Heart right ventricle (tissue), 16 donors: ENCODE measurements around the gene ANKLE2. TPM values are rescaled to one million over a fixed set of nuclear protein-coding genes. Genes with fewer than 3 reads are reported as not detected.

Source experiments
- ATAC-seq, 8 donors: fragments of 200-7000 bp; cut with Tn5 transposase; one replicate each; pipeline ENCODE4 v1.9.1; 2020; ENCODE audit warnings: mild to moderate bottlenecking in 8 of 8, moderate library complexity in 8 of 8, moderate number of reproducible peaks in 1 of 8
- DNase-seq, 2 donors: peaks; one replicate each; pipeline ENCODE4 v3.0.0-alpha.2; 2020
- H3K27ac ChIP-seq, 10 donors: fragments of 200-600 bp; sonication (generic) in 2 of 10; one replicate each; pipeline versions ENCODE4 v1.5.0 to v1.8.0; 2020 to 2022; ENCODE audit warnings: mild to moderate bottlenecking in 3 of 10
- H3K27me3 ChIP-seq, 7 donors: fragments of 200-600 bp; one replicate each; pipeline ENCODE4 v1.8.0; 2021 to 2022; ENCODE audit warnings: mild to moderate bottlenecking in 2 of 7
- H3K36me3 ChIP-seq, 9 donors: fragments of 200-600 bp; sonication (generic) in 1 of 9; one replicate each; pipeline versions ENCODE4 v1.5.0 to v1.8.0; 2020 to 2022; ENCODE audit warnings: mild to moderate bottlenecking in 2 of 9
- H3K4me1 ChIP-seq, 9 donors: fragments of 200-600 bp; sonication (generic) in 1 of 9; one replicate each; pipeline versions ENCODE4 v1.5.0 to v1.8.0; 2020 to 2022; ENCODE audit warnings: mild to moderate bottlenecking in 4 of 9
- H3K4me3 ChIP-seq, 10 donors: fragments of 200-600 bp; sonication (generic) in 2 of 10; one replicate each; pipeline versions ENCODE4 v1.5.0 to v1.8.0; 2020 to 2022; ENCODE audit warnings: mild to moderate bottlenecking in 7 of 10, moderate library complexity in 2 of 10
- H3K9me3 ChIP-seq, 11 donors: fragments of 200-600 bp in 10 of 11; sonication (generic) in 2 of 11; one replicate each; pipeline versions ENCODE4 v1.5.0 to v1.8.0; 2013 to 2022; ENCODE audit warnings: mild to moderate bottlenecking in 2 of 11, control low read depth in 1 of 11, moderate library complexity in 1 of 11
- CTCF ChIP-seq, 9 donors: fragments of 200-600 bp; sonication (generic) in 2 of 9; IDR thresholded peaks; one replicate each; pipeline versions ENCODE4 v1.5.0 to v1.8.0; 2021 to 2022; ENCODE audit warnings: antibody characterized with exemption in 9 of 9, mild to moderate bottlenecking in 5 of 9, moderate library complexity in 1 of 9
- WGBS, 2 donors: extraction: QIAGEN DNeasy Blood & Tissue Kit; methylation state at CpG; one replicate each; pipeline ENCODE4 v1.1.7; 2013; ENCODE audit warnings: inconsistent platforms in 1 of 2; 5-methylcytosine and 5-hydroxymethylcytosine counted together
- intact Hi-C, 10 donors: fragments of 100-400 bp; cut with DNase I; formaldehyde crosslinking; loops; one replicate each; pipeline versions ENCODE4 v1.11.1 to v1.14.2; 2022
- polyA plus RNA-seq, 2 donors: library from polyadenylated mRNA; stranded (reverse); fragments of 200-250 nt; gene quantifications; one replicate each; pipeline ENCODE4 v1.2.3, GENCODE V29; 2013
- total RNA-seq, 10 donors: library from RNA; stranded (reverse); fragmentation: NEBNext Ultra II Directional in 3 of 10; extraction: Animal tissue kit (Norgen Biotek cat#: 25700) in 3 of 10; gene quantifications; one replicate each; pipeline versions ENCODE4 v1.2.1 to v1.2.4, GENCODE V29; 2021 to 2023
- donor health status: Arrhythmogenic right ventricular cardiomyopathy.
- donor health status: ischemic (EF 13 %, LVEDD 7.1; RV severe dilation, severe dysfunction).
- donor health status: healthy with polysubstance abuse.
- donor health status: DM: no; HTN: yes; CAD: no.
- donor health status: DM: no; HTN: no; CAD: no.
- donor health status: ischemic (EF 25% LVEDD 6.9; RV normal size, moderate dysfunction).
- donor health status: ischemic (EF 25% LVEDD 5.7; RV mildly dilated, moderate dysfunction).
- donor health status: healthy.
- donor health status: DM: yes; HTN: yes; CAD: no.
- donor health status: Ischemic cardiomyopathy.
- donor health status: ischemic (EF 35%, LVEDD 5.7; RV mildly dilated, moderate dysfunction).
- donor health status: nonischemic (EF 11% LVEDD 7.7; RV severe dilation, severe dysfunction).
- donor health status: DM: yes; HTN: yes; CAD: no.
- donor health status: PGD.
- donor health status: ischemic (EF 29% LVEDD 5.4; RV normal size, mild dysfunction).
- donor health status: nonischemic (EF 23%, LVEDD 6.1; RV moderate dilation, normal function).

The ANKLE2 gene
- total and polyA plus RNA-seq, 12 donors: 17.4 to 39.4 (median 30.3) TPM

- Histone ChIP-seq H3K36me3 (peaks cover 0 to 100% (median 70%) of the 10 kb centered on the region in 9 donors), H3K27me3 (no peaks in the 10 kb centered on the region), H3K4me1 (peaks cover 0 to 27% (median 14%) of the 10 kb centered on the region in 9 donors), H3K4me3 (no peak overlapping the region), H3K27ac (no peak overlapping the region), H3K9me3 (no peaks in the 10 kb centered on the region)
- WGBS, 2 donors: 83 to 88% methylated on average over 13 of the region's 13 CpGs
- ATAC-seq (no peak), DNase-seq (no peak)
- intact Hi-C loops: no loop called here
- TF ChIP-seq CTCF (IDR thresholded peaks at IDR 0.05): no peak
Measured at GRCh38 chr12:132743831-132744230, 17.8 kb downstream of the ANKLE2 start.

- intact Hi-C loops: no loop called here
- no peak for TF ChIP-seq CTCF (IDR thresholded peaks at IDR 0.05)
- ATAC-seq (no peak), DNase-seq (no peak)
- Histone ChIP-seq H3K4me1 (peaks cover 0 to 27% (median 14%) of the 10 kb centered on the region in 9 donors), H3K36me3 (peaks cover 0 to 100% (median 56%) of the 10 kb centered on the region in 9 donors), H3K27me3 (no peaks in the 10 kb centered on the region), H3K4me3 (no peak overlapping the region), H3K9me3 (no peaks in the 10 kb centered on the region), H3K27ac (peak overlapping the region in 4 of 10 donors; percentile 80 to 84 (median 82))
- WGBS, 2 donors: 86 to 90% methylated on average over 8 of the region's 8 CpGs
Measured at GRCh38 chr12:132741620-132742019, 20.0 kb downstream of the ANKLE2 start.

- peak; percentile 53 to 86 (median 68) for ATAC-seq
- DNase-seq: peak in 1 of 2 donors; percentile 26
- H3K9me3 ChIP-seq: no peaks in the 10 kb centered on the region
- TF ChIP-seq CTCF (IDR thresholded peaks at IDR 0.05): no peak
- intact Hi-C loops: no loop called here
- H3K27me3 ChIP-seq: no peaks in the 10 kb centered on the region
- H3K4me1 ChIP-seq: peaks cover 0 to 27% (median 14%) of the 10 kb centered on the region in 9 donors
- peak overlapping the region in 9 of 10 donors; percentile 32 to 84 (median 80) for H3K27ac ChIP-seq
- peaks cover 0 to 100% (median 55%) of the 10 kb centered on the region in 9 donors for H3K36me3 ChIP-seq
- 33 to 61% methylated on average over 11 of the region's 11 CpGs for WGBS, 2 donors
- H3K4me3 ChIP-seq: no peak overlapping the region
Measured at GRCh38 chr12:132740652-132741051, 21.0 kb downstream of the ANKLE2 start.

GRCh38 chr12:132740313-132740646 is 21.4 kb downstream of the ANKLE2 start:
- Histone ChIP-seq H3K27ac (peak overlapping the region in 9 of 10 donors; percentile 32 to 84 (median 80)), H3K27me3 (no peaks in the 10 kb centered on the region), H3K36me3 (peaks cover 0 to 100% (median 55%) of the 10 kb centered on the region in 9 donors), H3K4me1 (peaks cover 0 to 27% (median 14%) of the 10 kb centered on the region in 9 donors), H3K4me3 (no peak overlapping the region), H3K9me3 (no peaks in the 10 kb centered on the region)
- no peak for TF ChIP-seq CTCF (IDR thresholded peaks at IDR 0.05)
- intact Hi-C loops: no loop called here
- ATAC-seq (peak; percentile 37 to 80 (median 66)), DNase-seq (no peak)
- 45 to 52% methylated on average over 6 of the region's 6 CpGs for WGBS, 2 donors
